Stimulated activated effector memory CD8-positive, alpha-beta T cell treated with anti-CD3 and anti-CD28 coated beads, Interleukin-12 subunit alpha, Interleukin-12 subunit beta, amount 100 ng/mL, for 72 hours (primary cell): Measurements from ENCODE around the gene CDK17.
A peak's percentile ranks its signal among the peaks of the same experiment; 100 is the strongest.

Experiments
- ATAC-seq: fragments of 150-1000 bp; cut with Tn5 transposase; 2 replicates; pipeline ENCODE4 v1.10.0; 2021
- DNase-seq, 2 donors: peaks; one replicate each; pipeline ENCODE4 v3.0.0; 2021 to 2022; ENCODE audit warnings: low spot score in 2 of 2
- H3K27ac Mint-ChIP-seq: one replicate; pipeline ENCODE4 v1.8.0; 2022; ENCODE audit warnings: mild to moderate bottlenecking, mixed read lengths
- H3K36me3 Mint-ChIP-seq: one replicate; pipeline ENCODE4 v1.8.0; 2022; ENCODE audit warnings: mild to moderate bottlenecking, mixed read lengths
- H3K4me1 Mint-ChIP-seq: one replicate; pipeline ENCODE4 v1.8.0; 2022; ENCODE audit warnings: mixed read lengths
- H3K4me3 Mint-ChIP-seq: one replicate; pipeline ENCODE4 v1.8.0; 2022; ENCODE audit warnings: mild to moderate bottlenecking, mixed read lengths
- H3K9me3 Mint-ChIP-seq: one replicate; pipeline ENCODE4 v1.8.0; 2022; ENCODE audit warnings: mixed read lengths

CDK17 gene

DNA sequence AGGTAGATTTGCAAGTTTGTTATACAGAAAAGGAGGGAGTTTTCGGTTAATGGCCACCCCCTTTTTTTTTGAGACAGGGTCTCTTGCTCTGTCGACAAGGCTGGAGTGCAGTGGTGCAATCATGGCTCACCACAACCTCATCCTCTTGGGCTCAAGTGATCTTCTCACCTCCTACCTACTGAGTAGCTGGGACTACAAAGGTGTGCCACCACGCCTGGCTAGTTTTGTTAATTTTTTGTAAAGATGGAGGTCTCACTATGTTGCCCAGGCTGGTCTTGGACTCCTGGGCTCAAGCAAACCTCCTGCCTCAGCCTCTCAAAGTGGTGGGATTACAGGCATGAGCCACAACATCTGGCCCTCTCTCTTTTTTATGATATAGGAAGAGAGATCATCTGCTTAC is 94.6 kb downstream of the CDK17 start:
- H3K4me3 Mint-ChIP-seq: no peak overlapping the region
- no peaks in the 10 kb centered on the region for H3K9me3 Mint-ChIP-seq
- DNase-seq: no peak
- no peak for ATAC-seq
- H3K27ac Mint-ChIP-seq: no peak overlapping the region
- peaks cover 29% of the 10 kb centered on the region for H3K36me3 Mint-ChIP-seq
- H3K4me1 Mint-ChIP-seq: peaks cover 6% of the 10 kb centered on the region

DNA sequence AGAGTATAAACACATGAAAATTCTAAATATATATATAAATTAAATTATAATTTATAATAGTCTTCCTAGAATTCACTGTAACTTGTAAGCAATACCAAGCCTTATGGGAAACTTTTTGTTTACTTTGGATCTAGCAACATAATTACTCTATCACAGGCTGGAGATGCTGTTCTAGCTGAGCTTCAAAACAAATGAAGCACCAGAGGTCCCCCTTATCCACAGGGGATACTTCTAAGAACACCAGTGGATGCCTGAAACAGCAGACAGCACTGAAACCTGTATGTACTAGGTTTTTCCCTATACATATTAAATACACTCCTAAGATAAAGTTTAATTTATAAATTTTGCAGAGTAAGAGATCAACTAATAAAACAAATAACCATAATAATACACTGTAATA is 96.6 kb downstream of the CDK17 start:
- ATAC-seq: no peak
- Mint-ChIP-seq H3K9me3 (no peaks in the 10 kb centered on the region), H3K4me3 (no peak overlapping the region), H3K4me1 (peaks cover 6% of the 10 kb centered on the region), H3K27ac (no peak overlapping the region), H3K36me3 (peaks cover 32% of the 10 kb centered on the region)
- no peak for DNase-seq

DNA sequence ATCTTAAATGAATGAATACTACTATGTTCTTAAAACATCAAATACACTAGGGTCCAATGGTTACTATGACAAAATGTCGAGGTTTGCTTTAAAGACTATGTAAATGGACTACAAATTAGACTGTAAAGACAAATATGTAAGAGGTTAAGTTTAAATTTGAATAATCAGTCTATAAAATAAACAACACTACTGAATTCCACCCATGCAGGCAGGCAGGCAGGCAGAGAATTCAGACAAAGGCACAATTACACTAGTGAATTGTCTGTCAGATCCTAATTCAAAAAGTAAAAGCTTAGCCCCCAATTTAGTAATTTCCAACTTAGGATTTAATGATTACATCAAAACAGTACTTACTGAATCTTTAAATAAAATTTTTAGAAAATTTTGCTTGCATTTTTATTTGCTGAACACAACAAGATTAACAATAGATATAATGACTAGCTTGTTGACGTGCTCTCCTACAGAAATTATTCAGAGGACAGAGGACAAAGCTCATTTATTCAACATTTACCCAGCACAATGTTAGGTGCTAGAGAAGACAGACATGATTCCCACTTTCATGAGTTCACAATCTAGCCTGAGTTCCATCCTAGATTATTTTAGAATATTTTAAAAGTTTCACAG is 97.4 kb downstream of the CDK17 start:
- H3K36me3 Mint-ChIP-seq: peaks cover 41% of the 10 kb centered on the region
- no peak for ATAC-seq
- H3K9me3 Mint-ChIP-seq: no peaks in the 10 kb centered on the region
- H3K4me1 Mint-ChIP-seq: peaks cover 6% of the 10 kb centered on the region
- DNase-seq: no peak
- H3K27ac Mint-ChIP-seq: no peak overlapping the region
- H3K4me3 Mint-ChIP-seq: no peak overlapping the region

DNA sequence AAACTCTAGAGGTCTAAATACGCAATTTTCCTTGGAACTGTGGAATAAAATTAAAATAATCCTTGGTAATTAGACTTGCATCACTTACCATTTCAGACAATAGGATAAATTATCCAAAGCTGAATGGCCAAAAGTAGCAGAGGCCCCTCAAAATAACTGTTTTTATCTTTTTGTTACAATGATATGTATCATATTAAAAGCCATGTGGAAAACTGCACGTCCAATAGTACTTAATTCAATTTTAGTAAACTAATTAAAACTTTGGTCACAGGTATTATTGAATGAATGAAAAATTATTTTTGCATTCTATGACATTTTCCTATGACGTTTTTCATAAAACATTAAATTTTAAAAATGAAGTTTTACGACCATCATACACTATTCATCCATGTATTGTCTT is 98.5 kb downstream of the CDK17 start:
- H3K36me3 Mint-ChIP-seq: peaks cover 52% of the 10 kb centered on the region
- DNase-seq (no peak), ATAC-seq (no peak)
- no peak overlapping the region for H3K27ac Mint-ChIP-seq
- no peaks in the 10 kb centered on the region for H3K9me3 Mint-ChIP-seq
- no peak overlapping the region for H3K4me3 Mint-ChIP-seq
- peaks cover 6% of the 10 kb centered on the region for H3K4me1 Mint-ChIP-seq

DNA sequence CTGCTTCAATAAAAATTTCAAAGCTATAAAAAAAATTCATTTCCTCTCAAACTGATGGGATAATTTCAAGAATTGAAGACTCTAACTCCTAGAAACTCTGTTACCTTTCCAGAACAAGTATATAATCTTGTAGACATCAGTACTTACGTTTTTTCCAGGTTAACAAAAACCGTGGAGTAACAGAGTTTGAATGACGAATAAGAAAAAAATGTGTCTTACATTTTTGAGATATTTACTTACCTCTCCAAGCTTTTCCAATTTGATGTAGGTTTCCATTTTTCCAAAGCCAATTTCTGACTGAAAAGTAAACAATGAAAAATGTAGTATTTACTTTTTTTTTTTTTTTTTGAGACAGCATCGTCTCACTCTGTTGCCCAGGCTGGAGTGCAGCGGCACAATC is 100.2 kb downstream of the CDK17 start:
- H3K36me3 Mint-ChIP-seq: peaks cover 65% of the 10 kb centered on the region
- DNase-seq (no peak), ATAC-seq (no peak)
- no peak overlapping the region for H3K4me3 Mint-ChIP-seq
- H3K4me1 Mint-ChIP-seq: peaks cover 6% of the 10 kb centered on the region
- no peak overlapping the region for H3K27ac Mint-ChIP-seq
- H3K9me3 Mint-ChIP-seq: no peaks in the 10 kb centered on the region

DNA sequence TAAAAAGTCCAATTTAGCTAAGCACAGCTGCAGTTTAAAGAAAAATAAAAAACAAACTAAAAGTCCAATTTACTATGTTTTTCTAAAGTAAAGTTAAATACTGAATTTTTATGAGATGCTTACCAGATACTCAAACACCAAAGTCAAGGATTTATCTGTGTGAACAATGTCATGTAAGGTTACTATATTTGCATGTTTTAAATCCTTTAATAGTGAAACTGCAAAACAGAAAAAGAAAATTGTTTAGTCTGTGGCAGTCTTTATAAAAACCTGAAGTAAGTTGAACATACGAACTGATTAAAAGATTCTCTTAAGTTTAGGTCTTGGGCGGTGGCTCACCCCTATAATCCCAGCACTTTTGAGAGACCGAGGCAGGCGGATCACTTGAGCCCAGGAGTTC is 102.7 kb downstream of the CDK17 start:
- Mint-ChIP-seq H3K27ac (no peak overlapping the region), H3K4me1 (peaks cover 6% of the 10 kb centered on the region), H3K36me3 (peaks cover 80% of the 10 kb centered on the region), H3K4me3 (no peak overlapping the region), H3K9me3 (no peaks in the 10 kb centered on the region)
- DNase-seq: no peak
- ATAC-seq: no peak

DNA sequence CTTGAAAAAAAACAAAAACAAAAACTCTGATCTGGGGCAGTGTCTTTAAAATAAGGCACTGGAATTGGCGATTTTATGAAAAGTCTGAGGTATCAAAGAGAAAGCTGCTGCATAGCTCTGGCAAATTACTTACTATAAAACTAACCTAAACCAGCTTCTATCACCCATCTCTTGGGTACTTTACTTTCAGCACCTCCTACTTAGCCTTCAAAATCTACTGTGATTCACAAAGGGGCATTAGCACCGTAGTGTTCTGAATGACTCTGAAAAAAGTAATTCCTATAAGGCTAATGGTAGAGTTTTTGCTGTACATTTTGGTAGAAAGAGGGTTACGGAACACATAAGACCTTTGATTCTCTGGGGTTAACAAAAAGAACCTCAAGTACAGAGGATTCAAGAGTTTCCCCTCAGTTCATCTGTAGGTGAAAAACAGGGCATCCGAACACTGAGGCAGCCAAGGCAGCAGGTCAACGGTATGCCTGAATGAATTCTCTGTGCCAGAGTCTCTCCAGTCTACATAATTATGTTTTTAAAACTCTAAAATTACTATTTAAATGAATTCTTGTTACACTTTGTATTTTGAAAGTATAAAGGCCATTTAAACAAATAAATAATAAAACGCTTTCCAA is 104.6 kb downstream of the CDK17 start:
- Mint-ChIP-seq H3K9me3 (no peaks in the 10 kb centered on the region), H3K4me1 (peaks cover 6% of the 10 kb centered on the region), H3K27ac (peak overlapping the region; percentile 56), H3K36me3 (peaks cover 84% of the 10 kb centered on the region), H3K4me3 (no peak overlapping the region)
- ATAC-seq: peak; percentile 56
- no peak for DNase-seq

DNA sequence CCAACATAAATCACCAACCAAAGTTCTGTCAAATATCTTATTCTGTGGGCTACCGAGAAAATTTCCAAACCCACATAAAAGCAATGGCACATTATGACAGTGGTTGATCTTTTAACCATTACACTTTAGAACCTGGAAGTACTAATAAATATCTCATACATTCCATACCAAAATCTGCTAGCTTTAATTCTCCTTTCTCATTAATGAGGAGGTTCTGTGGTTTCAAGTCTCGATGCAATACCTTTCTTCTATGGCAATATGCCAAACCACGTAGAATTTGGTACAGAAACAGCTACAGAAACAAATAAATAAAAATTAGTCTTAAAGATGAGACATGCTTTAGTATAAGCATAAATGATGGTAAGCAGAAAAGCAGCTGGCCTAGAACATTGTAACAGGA is 105.4 kb downstream of the CDK17 start:
- no peak for DNase-seq
- Mint-ChIP-seq H3K9me3 (no peaks in the 10 kb centered on the region), H3K36me3 (peaks cover 84% of the 10 kb centered on the region)

DNA sequence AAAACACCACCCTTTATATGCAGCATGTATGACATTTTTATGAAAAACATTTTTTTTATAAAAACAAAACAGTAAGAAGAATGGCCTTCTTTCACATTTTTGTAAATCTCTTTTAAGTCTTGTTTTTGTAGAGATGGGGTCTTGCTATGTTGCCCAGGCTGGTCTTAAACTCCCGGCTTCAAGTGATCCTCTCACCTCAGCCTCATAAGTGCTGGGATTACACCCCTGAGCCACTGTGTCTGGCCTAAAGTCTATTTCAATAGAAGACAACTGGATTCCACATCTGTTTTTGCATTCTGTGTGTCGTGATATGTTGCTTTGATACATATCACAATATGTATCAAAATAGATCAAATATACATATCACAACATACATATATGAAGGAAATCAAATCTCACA is 107.1 kb downstream of the CDK17 start:
- Mint-ChIP-seq H3K36me3 (peaks cover 84% of the 10 kb centered on the region), H3K27ac (no peak overlapping the region), H3K9me3 (no peaks in the 10 kb centered on the region), H3K4me1 (peaks cover 6% of the 10 kb centered on the region), H3K4me3 (no peak overlapping the region)
- no peak for ATAC-seq
- DNase-seq: no peak

More for the DNA sequence above, 105.4 kb downstream of the CDK17 start:
- Mint-ChIP-seq H3K4me3 (no peak overlapping the region), H3K27ac (peak overlapping the region; percentile 56), H3K4me1 (peaks cover 6% of the 10 kb centered on the region)
- ATAC-seq: no peak

DNA sequence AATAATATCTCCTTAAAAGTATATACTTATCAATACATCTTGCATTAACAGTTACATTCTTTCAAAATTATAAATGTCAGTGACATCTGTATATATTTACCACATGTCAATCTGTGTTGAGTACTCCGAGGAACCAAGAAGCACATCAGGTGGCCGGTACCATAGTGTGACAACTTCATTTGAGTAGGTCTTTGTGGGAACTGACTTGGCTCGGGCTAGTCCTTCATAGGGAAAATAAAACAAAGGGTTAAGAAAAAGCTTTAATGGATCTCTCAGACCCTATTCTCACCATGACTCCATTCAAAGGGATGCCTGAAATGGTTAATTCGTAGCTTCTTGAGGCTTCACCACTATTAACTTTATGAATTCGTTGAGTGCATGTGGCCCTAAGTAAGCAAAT is 111.2 kb downstream of the CDK17 start:
- Mint-ChIP-seq H3K27ac (no peak overlapping the region), H3K36me3 (peaks cover 86% of the 10 kb centered on the region), H3K4me3 (no peak overlapping the region), H3K9me3 (no peaks in the 10 kb centered on the region), H3K4me1 (peaks cover 7% of the 10 kb centered on the region)
- ATAC-seq (no peak), DNase-seq (no peak)

DNA sequence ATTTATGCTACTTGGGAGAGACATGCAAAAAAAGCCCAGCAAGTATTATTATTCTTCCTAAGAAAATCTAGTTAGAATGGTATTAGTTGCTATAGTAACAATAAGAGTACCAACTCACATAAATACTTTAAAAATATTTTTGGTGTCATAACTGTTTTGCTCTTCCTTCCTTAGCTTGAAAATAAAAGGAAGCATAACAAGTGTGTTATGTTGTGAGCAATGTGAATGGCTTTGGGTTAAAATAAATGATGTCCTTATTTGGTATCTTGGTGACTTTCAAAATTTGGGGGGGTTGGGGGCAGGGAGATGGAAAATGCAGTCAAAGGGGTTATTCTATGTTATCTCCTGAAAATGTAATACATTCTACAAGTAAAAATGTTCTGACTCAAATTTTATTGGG is 115.1 kb downstream of the CDK17 start:
- no peak for ATAC-seq
- H3K4me1 Mint-ChIP-seq: peaks cover 7% of the 10 kb centered on the region
- no peak overlapping the region for H3K27ac Mint-ChIP-seq
- H3K4me3 Mint-ChIP-seq: no peak overlapping the region
- no peak for DNase-seq
- no peaks in the 10 kb centered on the region for H3K9me3 Mint-ChIP-seq
- H3K36me3 Mint-ChIP-seq: peaks cover 100% of the 10 kb centered on the region

DNA sequence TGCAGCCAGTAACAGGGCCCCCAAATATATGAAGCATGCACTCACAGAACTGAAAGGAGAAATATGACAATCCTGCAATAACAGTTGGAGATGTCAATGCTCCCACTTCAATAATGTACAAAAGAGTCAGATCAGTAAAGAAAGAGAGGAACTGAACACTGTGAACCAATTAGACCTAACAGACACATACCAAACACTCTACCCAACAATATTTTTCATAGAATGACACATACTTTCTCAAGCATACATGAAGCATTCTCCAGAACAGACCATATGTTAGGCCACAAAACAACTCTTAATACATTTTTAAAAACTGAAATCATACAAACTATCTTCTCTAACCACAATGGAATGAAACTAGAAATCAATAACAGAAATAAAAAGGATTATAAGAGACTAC is 125.9 kb downstream of the CDK17 start:
- Mint-ChIP-seq H3K27ac (no peak overlapping the region), H3K36me3 (peaks cover 94% of the 10 kb centered on the region), H3K4me3 (no peak overlapping the region), H3K4me1 (peaks cover 19% of the 10 kb centered on the region), H3K9me3 (no peaks in the 10 kb centered on the region)
- DNase-seq: no peak
- ATAC-seq: peak; percentile 93

DNA sequence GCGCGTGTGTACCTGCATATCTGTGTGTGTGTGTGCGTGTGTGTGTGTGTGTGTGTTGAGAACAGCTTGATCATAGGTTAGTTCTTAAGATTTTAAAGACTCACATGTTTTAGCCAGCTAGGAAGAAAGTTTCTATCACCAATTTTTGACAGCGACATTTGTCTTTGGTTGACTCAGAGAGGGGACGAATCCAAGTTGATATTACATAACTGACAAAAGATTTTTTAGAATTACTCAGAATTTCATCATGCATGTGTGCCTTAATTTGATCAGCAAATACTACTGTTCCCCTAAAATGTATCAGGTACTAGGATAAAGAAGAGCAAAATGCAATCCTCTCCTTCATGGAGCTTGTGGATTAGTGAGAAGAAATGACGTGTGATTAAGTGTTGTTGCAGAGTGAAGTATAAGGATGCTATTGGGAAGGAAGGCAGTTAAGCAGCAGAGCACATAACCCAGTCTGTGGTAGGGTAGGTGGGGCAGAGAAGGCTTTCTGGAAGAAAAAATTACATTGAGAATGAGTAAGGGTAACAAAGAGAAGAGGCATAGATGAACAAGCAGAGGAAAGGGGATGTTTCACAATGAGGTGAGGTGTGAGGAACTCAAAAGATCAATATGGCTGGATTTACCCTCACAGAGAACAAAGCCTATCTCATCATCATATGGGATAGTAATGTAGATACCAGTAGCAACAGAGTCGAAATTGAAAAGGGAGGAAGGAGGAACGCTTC is 128.6 kb downstream of the CDK17 start:
- Mint-ChIP-seq H3K4me3 (no peak overlapping the region), H3K36me3 (peaks cover 94% of the 10 kb centered on the region), H3K27ac (peak overlapping the region; percentile 35), H3K9me3 (no peaks in the 10 kb centered on the region), H3K4me1 (peaks cover 19% of the 10 kb centered on the region)
- DNase-seq (no peak), ATAC-seq (peak; percentile 68)

DNA sequence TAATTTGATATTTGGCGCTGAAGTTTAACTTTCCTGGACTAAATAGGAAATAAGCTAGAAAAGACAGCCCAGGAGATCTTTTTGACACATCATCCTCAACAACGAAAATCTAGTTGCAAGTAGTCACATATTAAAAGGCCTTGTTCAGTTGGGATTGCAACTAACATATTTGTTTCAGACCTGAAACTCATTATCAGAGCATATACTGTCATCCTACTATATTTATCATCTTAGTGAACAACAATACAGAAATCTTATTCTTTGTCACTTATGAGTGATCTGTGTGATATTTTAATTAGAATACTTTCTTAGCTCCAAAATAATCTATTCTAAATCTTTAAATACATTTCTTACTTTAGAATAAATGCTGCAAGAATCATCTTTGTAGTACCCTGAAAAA is 134.0 kb downstream of the CDK17 start:
- Mint-ChIP-seq H3K9me3 (no peaks in the 10 kb centered on the region), H3K27ac (no peak overlapping the region), H3K4me3 (no peak overlapping the region), H3K36me3 (peaks cover 97% of the 10 kb centered on the region), H3K4me1 (peaks cover 14% of the 10 kb centered on the region)
- DNase-seq (no peak), ATAC-seq (peak; percentile 90)

DNA sequence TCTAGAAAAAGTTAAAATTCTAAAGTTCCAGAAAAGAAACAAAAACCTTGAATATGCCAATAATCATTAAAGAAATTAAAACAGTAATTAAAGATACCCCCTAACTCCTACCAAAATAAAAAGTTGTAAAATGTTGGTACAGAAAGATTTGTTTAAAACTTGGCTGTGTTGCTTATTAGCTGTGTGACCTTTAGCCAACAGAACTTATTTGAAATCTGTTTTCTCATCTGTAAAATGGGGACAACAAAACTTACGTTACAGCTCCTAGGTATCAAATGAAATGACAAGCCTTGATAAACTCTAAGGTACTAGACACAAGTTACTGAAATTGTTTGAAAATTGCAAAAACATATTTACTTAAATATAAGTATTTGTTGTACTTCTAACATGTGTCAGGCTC is 134.4 kb downstream of the CDK17 start:
- H3K27ac Mint-ChIP-seq: peak overlapping the region; percentile 3
- H3K4me1 Mint-ChIP-seq: peaks cover 18% of the 10 kb centered on the region
- DNase-seq (no peak), ATAC-seq (no peak)
- no peaks in the 10 kb centered on the region for H3K9me3 Mint-ChIP-seq
- H3K36me3 Mint-ChIP-seq: peaks cover 99% of the 10 kb centered on the region
- no peak overlapping the region for H3K4me3 Mint-ChIP-seq

DNA sequence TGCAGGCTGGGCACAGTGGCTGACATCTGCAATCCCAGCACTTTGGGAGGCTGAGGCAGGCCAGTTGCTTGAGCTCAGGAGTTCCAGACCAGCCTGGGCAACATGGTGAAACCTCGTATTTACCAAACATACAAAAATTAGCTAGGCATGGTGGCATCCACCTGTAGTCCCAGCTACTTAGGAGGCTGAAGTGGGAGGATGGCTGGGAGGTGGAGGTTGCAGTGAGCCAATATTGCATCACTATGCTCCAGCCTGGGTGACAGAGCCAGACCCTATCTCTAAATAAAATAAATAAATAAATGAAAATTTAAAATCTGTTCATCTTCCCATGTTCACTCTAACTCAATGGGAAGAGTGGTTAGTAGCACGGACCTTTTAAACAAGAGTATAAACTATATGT is 134.8 kb downstream of the CDK17 start:
- peaks cover 99% of the 10 kb centered on the region for H3K36me3 Mint-ChIP-seq

More for the DNA sequence above, 134.8 kb downstream of the CDK17 start:
- no peak overlapping the region for H3K4me3 Mint-ChIP-seq
- DNase-seq (no peak), ATAC-seq (no peak)
- peaks cover 22% of the 10 kb centered on the region for H3K4me1 Mint-ChIP-seq
- peak overlapping the region; percentile 3 for H3K27ac Mint-ChIP-seq
- no peaks in the 10 kb centered on the region for H3K9me3 Mint-ChIP-seq
